SK-N-MC (cell line): ENCODE measurements around the gene SUPV3L1.

Source experiments
- DNase-seq: peaks from one replicate; pipeline ENCODE4 v3.0.0-alpha.2; 2011; ENCODE audit warnings: low read depth, low spot score
- H3K27ac ChIP-seq: fragments of 200-600 bp; sonication (generic); 2 replicates; pipeline ENCODE4 v1.5.1; 2016; ENCODE audit warnings: mixed run types
- H3K36me3 ChIP-seq: fragments of 200-600 bp; sonication (generic); 2 replicates; pipeline ENCODE4 v1.6.1; 2017; ENCODE audit warnings: antibody characterized with exemption, low read length, mixed read lengths; ENCODE audit not compliant: insufficient read depth
- H3K4me3 ChIP-seq: fragments of 200-600 bp; sonication (generic); 2 replicates; pipeline ENCODE4 v1.5.1; 2016
- H3K9ac ChIP-seq: fragments of 200-600 bp; sonication (generic); 2 replicates; pipeline ENCODE4 v1.8.0; 2017; ENCODE audit warnings: mixed run types, mixed read lengths; ENCODE audit not compliant: insufficient read length
- H3K9me3 ChIP-seq: fragments of 200-600 bp; sonication (generic); 2 replicates; pipeline ENCODE4 v1.6.1; 2017; ENCODE audit warnings: low read depth, mild to moderate bottlenecking, antibody characterized with exemption, low read length, moderate library complexity, mixed read lengths
- EZH2 ChIP-seq: fragments of 200-600 bp; sonication (generic); IDR thresholded peaks from one replicate; pipeline ENCODE4 v1.6.1; 2017; ENCODE audit warnings: antibody characterized with exemption
- FOXP2 ChIP-seq: optimal IDR thresholded peaks from 2 replicates; pipeline ENCODE3; 2011; ENCODE audit warnings: mild to moderate bottlenecking, moderate library complexity; ENCODE audit not compliant: insufficient read depth; ENCODE audit errors: extremely low read length, control extremely low read depth
- POLR2AphosphoS5 ChIP-seq: IDR thresholded peaks from 2 replicates; pipeline ENCODE4 v1.6.1; 2012; ENCODE audit warnings: mild to moderate bottlenecking, low read depth, low read length, borderline replicate concordance

SUPV3L1 gene

GRCh38 chr10:69220507-69220906 is 40.5 kb downstream of the SUPV3L1 start:
- H3K4me3 ChIP-seq: no peak overlapping the region
- no peaks in the 10 kb centered on the region for H3K9me3 ChIP-seq
- TF ChIP-seq FOXP2 (no peak), EZH2 (no peak), POLR2AphosphoS5 (no peak)
- H3K9ac ChIP-seq: no peak overlapping the region
- no peak for DNase-seq
- H3K36me3 ChIP-seq: no peaks in the 10 kb centered on the region
- H3K27ac ChIP-seq: no peak overlapping the region

- no peaks in the 10 kb centered on the region for H3K36me3 ChIP-seq
- H3K4me3 ChIP-seq: no peak overlapping the region
- no peaks in the 10 kb centered on the region for H3K9me3 ChIP-seq
- no peak for DNase-seq
- no peak overlapping the region for H3K9ac ChIP-seq
- no peak for TF ChIP-seq FOXP2
- no peak for TF ChIP-seq EZH2
- TF ChIP-seq POLR2AphosphoS5: no peak
- no peak overlapping the region for H3K27ac ChIP-seq
Measured at GRCh38 chr10:69222157-69223027, 42.4 kb downstream of the SUPV3L1 start.

- no peak overlapping the region for H3K27ac ChIP-seq
- no peak overlapping the region for H3K4me3 ChIP-seq
- H3K36me3 ChIP-seq: no peaks in the 10 kb centered on the region
- no peaks in the 10 kb centered on the region for H3K9me3 ChIP-seq
- no peak for DNase-seq
- TF ChIP-seq POLR2AphosphoS5 (no peak), FOXP2 (no peak), EZH2 (no peak)
- H3K9ac ChIP-seq: no peak overlapping the region
Measured at GRCh38 chr10:69223028-69223342, 43.0 kb downstream of the SUPV3L1 start.

- no peak overlapping the region for H3K27ac ChIP-seq
- H3K36me3 ChIP-seq: no peaks in the 10 kb centered on the region
- TF ChIP-seq POLR2AphosphoS5 (no peak), FOXP2 (no peak), EZH2 (no peak)
- H3K9ac ChIP-seq: no peak overlapping the region
- H3K9me3 ChIP-seq: no peaks in the 10 kb centered on the region
- H3K4me3 ChIP-seq: no peak overlapping the region
- no peak for DNase-seq
Measured at GRCh38 chr10:69224862-69225657, 45.0 kb downstream of the SUPV3L1 start.

GRCh38 chr10:69225681-69226080 is 45.6 kb downstream of the SUPV3L1 start:
- Histone ChIP-seq H3K36me3 (no peaks in the 10 kb centered on the region), H3K4me3 (no peak overlapping the region), H3K9ac (no peak overlapping the region), H3K9me3 (no peaks in the 10 kb centered on the region), H3K27ac (no peak overlapping the region)
- no peak for DNase-seq
- no peak for TF ChIP-seq POLR2AphosphoS5
- no peak for TF ChIP-seq EZH2
- no peak for TF ChIP-seq FOXP2

GRCh38 chr10:69226919-69227450 is 47.0 kb downstream of the SUPV3L1 start:
- no peak for TF ChIP-seq FOXP2

GRCh38 chr10:69228151-69228550 is 48.1 kb downstream of the SUPV3L1 start:
- Histone ChIP-seq H3K4me3 (no peak overlapping the region), H3K9me3 (no peaks in the 10 kb centered on the region), H3K36me3 (no peaks in the 10 kb centered on the region), H3K9ac (no peak overlapping the region), H3K27ac (no peak overlapping the region)
- no peak for DNase-seq
- no peak for TF ChIP-seq FOXP2
- TF ChIP-seq POLR2AphosphoS5: no peak
- no peak for TF ChIP-seq EZH2

More at GRCh38 chr10:69226919-69227450, 47.0 kb downstream of the SUPV3L1 start:
- H3K27ac ChIP-seq: no peak overlapping the region
- H3K9ac ChIP-seq: no peak overlapping the region
- H3K36me3 ChIP-seq: no peaks in the 10 kb centered on the region
- no peaks in the 10 kb centered on the region for H3K9me3 ChIP-seq
- H3K4me3 ChIP-seq: no peak overlapping the region
- no peak for DNase-seq

- no peak overlapping the region for H3K4me3 ChIP-seq
- no peaks in the 10 kb centered on the region for H3K9me3 ChIP-seq
- no peak for DNase-seq
- no peak overlapping the region for H3K27ac ChIP-seq
- no peak for TF ChIP-seq POLR2AphosphoS5
- no peak for TF ChIP-seq FOXP2
- TF ChIP-seq EZH2: no peak
- H3K9ac ChIP-seq: no peak overlapping the region
- H3K36me3 ChIP-seq: no peaks in the 10 kb centered on the region
Measured at GRCh38 chr10:69229616-69229916, 49.5 kb downstream of the SUPV3L1 start.
